ENCODE results near the gene CECR2.

CECR2 gene

DNA sequence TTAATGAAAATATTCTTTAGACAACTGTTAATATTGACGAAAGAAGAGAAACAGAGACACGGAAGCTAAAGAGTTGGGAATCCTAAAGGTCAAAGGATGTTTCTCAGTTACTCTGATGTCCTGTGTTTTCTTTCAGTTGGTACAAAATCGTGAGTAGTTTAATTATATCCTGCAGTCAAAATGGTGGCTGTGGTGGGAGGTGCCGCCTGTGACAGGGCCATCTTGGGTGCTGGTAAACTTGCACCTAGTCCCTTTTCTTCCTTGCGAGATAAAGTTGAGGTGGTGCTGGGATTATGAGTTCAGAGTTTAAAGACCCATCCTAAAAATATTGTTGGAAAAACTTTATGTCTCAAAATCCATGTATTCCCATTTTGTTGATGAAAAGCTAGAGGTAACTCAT is 2.2 kb downstream of the CECR2 start:
- POLR2A ChIA-PET: interaction anchor here (1.1 to 1.8 kb wide), 2 partner anchors 8 to 130 kb away, joined by 4 to 6 read pairs; no protein-coding TSS in a partner anchor
- no peak for DNase-seq (ENCODE audit: extremely low spot score)
- TF ChIP-seq LEF1 (IDR thresholded peaks at IDR 0.05; ENCODE audit: borderline replicate concordance): no peak
- no peak for TF ChIP-seq TARDBP (IDR thresholded peaks at IDR 0.05)
- no peak for TF ChIP-seq FOXK2 (IDR thresholded peaks at IDR 0.05)
- TF ChIP-seq SP1 (IDR thresholded peaks at IDR 0.05): no peak
- no peak for TF ChIP-seq FOXM1 (IDR thresholded peaks at IDR 0.05; ENCODE audit: borderline replicate concordance)
- TF ChIP-seq, protein P1, sequence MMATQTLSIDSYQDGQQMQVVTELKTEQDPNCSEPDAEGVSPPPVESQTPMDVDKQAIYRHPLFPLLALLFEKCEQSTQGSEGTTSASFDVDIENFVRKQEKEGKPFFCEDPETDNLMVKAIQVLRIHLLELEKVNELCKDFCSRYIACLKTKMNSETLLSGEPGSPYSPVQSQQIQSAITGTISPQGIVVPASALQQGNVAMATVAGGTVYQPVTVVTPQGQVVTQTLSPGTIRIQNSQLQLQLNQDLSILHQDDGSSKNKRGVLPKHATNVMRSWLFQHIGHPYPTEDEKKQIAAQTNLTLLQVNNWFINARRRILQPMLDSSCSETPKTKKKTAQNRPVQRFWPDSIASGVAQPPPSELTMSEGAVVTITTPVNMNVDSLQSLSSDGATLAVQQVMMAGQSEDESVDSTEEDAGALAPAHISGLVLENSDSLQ (IDR thresholded peaks at IDR 0.05): no peak
- TF ChIP-seq ZNF384 (IDR thresholded peaks at IDR 0.05): no peak
- no peak for TF ChIP-seq BHLHE40 (IDR thresholded peaks at IDR 0.05; ENCODE audit: borderline replicate concordance)
- TF ChIP-seq NFRKB (IDR thresholded peaks at IDR 0.05): no peak
- no peak for TF ChIP-seq L3MBTL2 (conservative IDR thresholded peaks at IDR 0.05)
- no peak for TF ChIP-seq FOXA1 (IDR thresholded peaks at IDR 0.05)
- TF ChIP-seq ELF4 (IDR thresholded peaks at IDR 0.05): no peak
- no peak for TF ChIP-seq SUZ12 (IDR thresholded peaks at IDR 0.05)
- TF ChIP-seq ARNT (IDR thresholded peaks at IDR 0.05): no peak
- no peak for TF ChIP-seq CTBP1 (IDR thresholded peaks at IDR 0.05; ENCODE audit: borderline replicate concordance)
- no peak for TF ChIP-seq HDGF (IDR thresholded peaks at IDR 0.05; ENCODE audit: borderline replicate concordance)
- CTCF ChIA-PET: interaction anchor here (1.8 to 2.4 kb wide), 2 partner anchors 9 to 130 kb away, joined by 5 to 7 read pairs; no protein-coding TSS in a partner anchor

DNA sequence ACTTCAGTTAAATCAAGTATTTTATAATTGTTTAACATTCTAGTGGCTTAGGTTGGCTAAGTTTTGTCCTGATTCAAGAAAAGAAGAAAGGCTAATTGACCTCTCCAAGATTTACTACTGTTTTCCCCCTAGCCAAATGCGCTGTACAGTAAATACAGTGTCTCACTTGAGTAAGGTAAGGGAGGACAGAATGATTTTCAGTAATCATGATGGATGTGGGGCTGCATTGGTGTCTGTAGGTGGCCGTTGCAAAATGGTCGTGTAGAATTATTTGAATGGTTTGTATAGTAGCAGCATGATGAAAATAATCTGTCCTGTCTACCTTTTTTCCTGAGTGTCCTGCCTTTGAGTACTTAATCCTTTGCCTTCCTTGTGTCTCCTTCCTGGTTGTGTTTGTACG is 4.6 kb downstream of the CECR2 start:
- DNase-seq (ENCODE audit: extremely low spot score): no peak
- POLR2A ChIA-PET: no interaction called here
- TF ChIP-seq FOXK2 (IDR thresholded peaks at IDR 0.05): no peak
- no peak for TF ChIP-seq ZNF384 (IDR thresholded peaks at IDR 0.05)
- no peak for TF ChIP-seq LEF1 (IDR thresholded peaks at IDR 0.05; ENCODE audit: borderline replicate concordance)
- TF ChIP-seq, protein P1 (IDR thresholded peaks at IDR 0.05): no peak
- TF ChIP-seq SP1 (IDR thresholded peaks at IDR 0.05): no peak
- no peak for TF ChIP-seq HDGF (IDR thresholded peaks at IDR 0.05; ENCODE audit: borderline replicate concordance)
- no peak for TF ChIP-seq ELF4 (IDR thresholded peaks at IDR 0.05)
- TF ChIP-seq TARDBP (IDR thresholded peaks at IDR 0.05): no peak
- TF ChIP-seq BHLHE40 (IDR thresholded peaks at IDR 0.05; ENCODE audit: borderline replicate concordance): no peak
- TF ChIP-seq ARNT (IDR thresholded peaks at IDR 0.05): no peak
- TF ChIP-seq FOXA1 (IDR thresholded peaks at IDR 0.05): no peak
- no peak for TF ChIP-seq CTBP1 (IDR thresholded peaks at IDR 0.05; ENCODE audit: borderline replicate concordance)
- TF ChIP-seq FOXM1 (IDR thresholded peaks at IDR 0.05; ENCODE audit: borderline replicate concordance): no peak
- TF ChIP-seq NFRKB (IDR thresholded peaks at IDR 0.05): no peak
- no peak for TF ChIP-seq SUZ12 (IDR thresholded peaks at IDR 0.05)
- CTCF ChIA-PET: no interaction called here

DNA sequence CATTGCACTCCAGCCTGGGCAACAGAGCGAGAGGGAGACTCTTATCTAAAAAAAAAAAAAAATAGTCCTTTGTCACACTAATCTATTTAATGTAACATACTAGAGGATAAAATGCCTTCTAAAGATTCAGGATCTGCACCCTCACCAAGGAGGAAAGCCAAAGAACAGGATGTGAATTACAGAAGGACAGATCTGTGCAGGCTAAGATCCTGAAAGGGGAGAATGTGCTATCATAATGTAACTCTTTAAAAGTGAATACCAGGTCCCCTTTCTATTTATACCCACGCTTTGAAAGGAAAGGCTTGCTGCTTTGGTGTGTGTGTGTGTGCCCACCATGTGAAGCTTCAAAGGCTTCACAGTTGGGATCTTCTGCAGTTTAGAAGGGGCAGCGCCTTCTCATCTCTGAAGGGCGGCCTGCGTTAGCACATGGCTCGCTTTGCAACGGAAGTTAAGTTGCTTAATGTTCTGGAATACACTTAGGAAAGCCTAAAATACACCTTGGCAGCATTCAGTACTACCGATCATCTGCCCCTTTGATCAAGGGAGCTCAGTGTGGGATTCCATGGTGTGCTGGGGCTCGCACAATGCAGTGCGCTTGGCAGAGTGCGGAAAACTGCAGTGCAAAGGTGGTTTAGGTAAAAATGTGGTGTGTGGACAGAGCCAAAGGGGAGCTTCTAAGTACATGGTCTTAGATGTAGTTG is 6.8 kb downstream of the CECR2 start:
- TF ChIP-seq SP1 (IDR thresholded peaks at IDR 0.05) (no peak), ARNT (IDR thresholded peaks at IDR 0.05) (no peak), LEF1 (IDR thresholded peaks at IDR 0.05; ENCODE audit: borderline replicate concordance) (no peak), NFRKB (IDR thresholded peaks at IDR 0.05) (no peak)
- ChIA-PET CTCF (interaction anchor here (1.7 kb wide), 1 partner anchor 204 kb away, joined by 10 read pairs; no protein-coding TSS in a partner anchor), POLR2A (interaction anchor here (0.8 kb wide), 1 partner anchor 9 kb away, joined by 3 read pairs; no protein-coding TSS in a partner anchor)
- DNase-seq (ENCODE audit: extremely low spot score): no peak

DNA sequence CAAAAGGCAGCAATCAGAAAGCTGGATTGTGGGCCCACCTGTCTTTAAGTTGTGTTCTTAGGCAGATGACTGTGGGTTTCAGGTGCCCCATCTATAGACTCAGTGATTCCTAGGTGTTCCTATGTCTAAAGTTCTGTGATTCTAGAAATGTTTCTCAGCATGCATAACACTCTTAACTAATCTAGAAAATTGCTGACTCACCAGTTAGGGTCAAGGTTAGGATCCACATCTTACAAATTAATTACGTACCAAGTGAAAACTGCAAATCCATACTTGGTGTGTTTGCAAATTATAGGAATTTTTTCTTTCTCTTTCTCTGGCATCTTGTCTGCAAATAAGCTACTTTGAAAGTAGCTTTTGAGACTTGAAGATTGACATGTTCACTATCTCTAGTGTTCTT is 7.7 kb downstream of the CECR2 start:
- TF ChIP-seq FOXA1 (IDR thresholded peaks at IDR 0.05): no peak
- no peak for TF ChIP-seq BHLHE40 (IDR thresholded peaks at IDR 0.05; ENCODE audit: borderline replicate concordance)
- TF ChIP-seq ELF4 (IDR thresholded peaks at IDR 0.05): no peak
- TF ChIP-seq SP1 (IDR thresholded peaks at IDR 0.05): no peak
- TF ChIP-seq FOXM1 (IDR thresholded peaks at IDR 0.05; ENCODE audit: borderline replicate concordance): no peak
- TF ChIP-seq ARNT (IDR thresholded peaks at IDR 0.05): no peak
- TF ChIP-seq HDGF (IDR thresholded peaks at IDR 0.05; ENCODE audit: borderline replicate concordance): no peak
- TF ChIP-seq L3MBTL2 (conservative IDR thresholded peaks at IDR 0.05): no peak
- no peak for TF ChIP-seq TARDBP (IDR thresholded peaks at IDR 0.05)
- no peak for TF ChIP-seq ZNF384 (IDR thresholded peaks at IDR 0.05)
- no peak for TF ChIP-seq NFRKB (IDR thresholded peaks at IDR 0.05)
- TF ChIP-seq FOXK2 (IDR thresholded peaks at IDR 0.05): no peak
- TF ChIP-seq SUZ12 (IDR thresholded peaks at IDR 0.05): no peak
- TF ChIP-seq LEF1 (IDR thresholded peaks at IDR 0.05; ENCODE audit: borderline replicate concordance): no peak
- TF ChIP-seq CTBP1 (IDR thresholded peaks at IDR 0.05; ENCODE audit: borderline replicate concordance): no peak
- TF ChIP-seq, protein P1 (IDR thresholded peaks at IDR 0.05): no peak
- ChIA-PET POLR2A (no interaction called here), CTCF (interaction anchor here (1.7 kb wide), 1 partner anchor 205 kb away, joined by 10 read pairs; no protein-coding TSS in a partner anchor)
- DNase-seq (ENCODE audit: extremely low spot score): no peak

DNA sequence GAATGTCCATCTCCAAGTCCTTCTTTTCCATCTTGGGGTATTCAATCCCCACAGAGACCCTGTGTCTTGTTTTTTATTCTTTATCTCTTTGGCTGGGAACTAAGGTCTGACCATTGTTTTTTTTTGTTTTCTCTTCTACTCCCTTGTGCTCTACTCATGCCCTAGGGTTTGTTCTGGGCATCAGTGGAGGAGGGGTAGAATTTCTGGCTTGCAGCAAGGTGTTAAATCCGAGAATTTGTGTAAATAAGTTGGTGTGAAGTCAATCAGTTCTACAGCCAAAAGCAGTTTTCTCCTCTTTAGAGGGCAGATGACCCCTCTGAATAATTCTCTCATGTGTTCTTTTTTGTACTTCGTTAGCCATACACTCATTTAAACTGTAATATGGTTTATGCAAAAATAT is 10.7 kb downstream of the CECR2 start:
- DNase-seq (ENCODE audit: extremely low spot score): no peak

More for the DNA sequence above, 10.7 kb downstream of the CECR2 start:
- POLR2A ChIA-PET: interaction anchor here (1.2 to 1.9 kb wide), 2 partner anchors 9 to 12 kb away, joined by 6 to 8 read pairs; no protein-coding TSS in a partner anchor
- CTCF ChIA-PET: interaction anchor here (1.6 kb wide), 1 partner anchor 9 kb away, joined by 7 read pairs; no protein-coding TSS in a partner anchor
- TF ChIP-seq SUZ12 (IDR thresholded peaks at IDR 0.05) (no peak), NFRKB (IDR thresholded peaks at IDR 0.05) (no peak), BHLHE40 (IDR thresholded peaks at IDR 0.05; ENCODE audit: borderline replicate concordance) (no peak)
